Thyroid gland (tissue), 4 donors: ENCODE data around the gene TDRD9. TPM values are rescaled to one million over a fixed set of nuclear protein-coding genes. Genes with fewer than 3 reads are reported as not detected.

Experiments used
- DNase-seq, 2 donors: peaks; one replicate each; pipeline ENCODE4 v3.0.0-alpha.2; 2019
- H3K27ac ChIP-seq, 3 donors: fragments of 200-600 bp; sonication (generic); 1 replicate in 2 of 3; 2 replicates in 1 of 3; pipeline ENCODE4 v1.5.1; 2016 to 2019; ENCODE audit warnings: mild to moderate bottlenecking in 1 of 3, moderate library complexity in 1 of 3
- H3K27me3 ChIP-seq: fragments of 200-600 bp; sonication (generic); one replicate; pipeline ENCODE4 v1.5.1; 2019
- H3K36me3 ChIP-seq, 2 donors: fragments of 200-600 bp; sonication (generic); one replicate each; pipeline ENCODE4 v1.5.1; 2016 to 2019
- H3K4me1 ChIP-seq, 2 donors: fragments of 200-600 bp; sonication (generic); one replicate each; pipeline ENCODE4 v1.5.1; 2017 to 2019
- H3K4me3 ChIP-seq, 3 donors: fragments of 200-600 bp; sonication (generic); replicated peaks in 1 of 3; 1 replicate in 2 of 3; 2 replicates in 1 of 3; pipeline ENCODE4 v1.5.1; 2016; ENCODE audit warnings: mild to moderate bottlenecking in 1 of 3
- H3K9me3 ChIP-seq: fragments of 200-600 bp; sonication (generic); one replicate; pipeline ENCODE4 v1.5.1; 2017
- CTCF ChIP-seq, 6 experiments: fragments of 200-600 bp in 3 of 6; fragments of 450-650 bp in 3 of 6; sonication (generic) in 3 of 6; IDR thresholded peaks; one replicate each; pipeline ENCODE4 v1.5.1; 2016 to 2019; ENCODE audit warnings: antibody characterized with exemption in 6 of 6, mild to moderate bottlenecking in 2 of 6, inconsistent platforms in 1 of 6, moderate library complexity in 1 of 6
- POLR2A ChIP-seq, 2 donors: fragments of 450-650 bp; IDR thresholded peaks; one replicate each; pipeline ENCODE4 v1.6.1; 2017; ENCODE audit warnings: antibody characterized with exemption in 2 of 2, mild to moderate bottlenecking in 2 of 2, moderate library complexity in 1 of 2
- WGBS, 2 donors: methylation state at CpG; one replicate each; pipeline ENCODE4 v1.1.5; 2017; 5-methylcytosine and 5-hydroxymethylcytosine counted together
- intact Hi-C: fragments of 100-400 bp; cut with DNase I; formaldehyde crosslinking; loops from one replicate; pipeline ENCODE4 v1.15.1; 2023
- total RNA-seq, 4 donors: library from RNA; depleted of rRNA; stranded (reverse); fragments of >200 nt; gene quantifications; one replicate each; pipeline ENCODE4 v1.2.3, GENCODE V29; 2016

TDRD9 gene
- total RNA-seq, 4 donors from 2014 or later: 27.4 to 85.1 (median 50.0) TPM

GRCh38 chr14:104086661-104087461, 158.6 kb downstream of the TDRD9 start:
- DNase-seq: no peak
- no peak overlapping the region for H3K4me3 ChIP-seq
- WGBS, 2 donors: 47 to 57% methylated on average over 9 to 16 of the region's 16 CpGs
- H3K27me3 ChIP-seq: no peaks in the 10 kb centered on the region
- peaks cover 9 to 21% of the 10 kb centered on the region in 2 donors for H3K4me1 ChIP-seq
- no peaks in the 10 kb centered on the region for H3K9me3 ChIP-seq
- H3K27ac ChIP-seq: no peak overlapping the region
- TF ChIP-seq POLR2A (IDR thresholded peaks at IDR 0.05) (no peak), CTCF (IDR thresholded peaks at IDR 0.05) (no peak)
- H3K36me3 ChIP-seq: no peaks in the 10 kb centered on the region
- intact Hi-C loops: no loop called here

GRCh38 chr14:104087505-104087904, 159.2 kb downstream of the TDRD9 start:
- Histone ChIP-seq H3K27ac (no peak overlapping the region), H3K36me3 (no peaks in the 10 kb centered on the region), H3K27me3 (no peaks in the 10 kb centered on the region), H3K4me3 (no peak overlapping the region), H3K4me1 (peaks cover 6 to 19% of the 10 kb centered on the region in 2 donors), H3K9me3 (no peaks in the 10 kb centered on the region)
- intact Hi-C loops: no loop called here
- DNase-seq: no peak
- TF ChIP-seq POLR2A (IDR thresholded peaks at IDR 0.05) (no peak), CTCF (IDR thresholded peaks at IDR 0.05) (no peak)
- 55 to 67% methylated on average over 5 to 7 of the region's 17 CpGs for WGBS, 2 donors

GRCh38 chr14:104087981-104088850, 160.0 kb downstream of the TDRD9 start:
- 82 to 84% methylated on average over 6 to 17 of the region's 23 CpGs for WGBS, 2 donors
- Histone ChIP-seq H3K4me3 (no peak overlapping the region), H3K9me3 (no peaks in the 10 kb centered on the region), H3K27ac (no peak overlapping the region), H3K4me1 (peaks cover 0 to 13% of the 10 kb centered on the region in 2 donors), H3K27me3 (no peaks in the 10 kb centered on the region), H3K36me3 (no peaks in the 10 kb centered on the region)
- intact Hi-C loops: no loop called here
- TF ChIP-seq CTCF (IDR thresholded peaks at IDR 0.05): no peak
- no peak for TF ChIP-seq POLR2A (IDR thresholded peaks at IDR 0.05)
- no peak for DNase-seq

GRCh38 chr14:104090071-104090748, 162.0 kb downstream of the TDRD9 start:
- Histone ChIP-seq H3K9me3 (no peaks in the 10 kb centered on the region), H3K4me1 (peaks cover 4 to 19% of the 10 kb centered on the region in 2 donors), H3K27me3 (no peaks in the 10 kb centered on the region), H3K36me3 (no peaks in the 10 kb centered on the region), H3K27ac (no peak overlapping the region), H3K4me3 (no peak overlapping the region)
- TF ChIP-seq CTCF (IDR thresholded peaks at IDR 0.05): no peak
- TF ChIP-seq POLR2A (IDR thresholded peaks at IDR 0.05): no peak
- intact Hi-C loops: no loop called here
- 92 to 94% methylated on average over 19 of the region's 20 CpGs for WGBS, 2 donors
- no peak for DNase-seq
